ENCODE data around the gene ATP5MC2.
"Not testable (repeated sequence)": the region's sequence is repeated elsewhere in the genome, so short reads cannot be mapped to it uniquely, and the experiment has no call there.

ATP5MC2 gene

GRCh38 chr12:53688134-53688533 is 12.3 kb upstream of the ATP5MC2 start:
- DNase-seq = no peak

- no peak for DNase-seq
Observed at GRCh38 chr12:53686436-53686835, 10.6 kb upstream of the ATP5MC2 start.

GRCh38 chr12:53684654-53685220 is 8.9 kb upstream of the ATP5MC2 start:
- DNase-seq = no peak

DNA sequence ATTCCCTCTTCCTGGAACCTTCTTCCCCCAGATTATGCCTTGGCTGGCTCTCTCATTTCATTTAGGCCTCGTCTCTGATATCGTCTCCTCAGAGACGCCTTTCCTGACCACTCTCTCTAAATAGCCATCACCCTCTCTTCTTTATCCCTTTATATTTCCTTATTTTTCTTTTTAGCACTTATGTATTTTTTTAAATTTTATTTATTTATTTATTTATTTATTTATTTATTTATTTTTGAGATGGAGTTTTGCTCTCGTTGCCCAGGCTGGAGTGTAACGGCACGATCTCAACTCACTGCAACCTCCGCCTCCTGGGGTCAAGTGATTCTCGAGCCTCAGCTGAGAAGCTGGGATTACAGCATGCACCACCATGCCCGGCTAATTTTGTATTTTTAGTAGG is 8.1 kb upstream of the ATP5MC2 start:
- no peak for DNase-seq

GRCh38 chr12:53683494-53683893 is 7.6 kb upstream of the ATP5MC2 start:
- no peak for DNase-seq

DNA sequence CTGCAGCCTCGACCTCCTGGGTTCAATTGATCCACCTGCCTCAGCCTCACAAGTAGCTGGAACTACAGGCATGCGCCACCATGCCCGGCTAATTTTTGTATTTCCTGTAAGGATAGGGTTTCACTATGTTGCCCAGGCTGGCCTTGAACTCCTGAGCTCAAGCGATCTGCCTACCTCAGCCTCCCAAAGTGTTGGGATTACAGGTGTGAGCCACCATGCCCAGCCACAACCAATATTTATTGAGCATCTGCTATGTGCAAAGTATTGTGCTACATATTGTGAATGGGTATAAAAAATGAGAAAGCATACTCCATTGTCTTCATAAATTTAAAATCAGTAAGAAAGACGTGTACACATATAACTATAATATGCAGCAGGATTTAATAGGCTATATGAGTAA is 4.2 kb upstream of the ATP5MC2 start:
- DNase-seq = not testable (repeated sequence)

DNA sequence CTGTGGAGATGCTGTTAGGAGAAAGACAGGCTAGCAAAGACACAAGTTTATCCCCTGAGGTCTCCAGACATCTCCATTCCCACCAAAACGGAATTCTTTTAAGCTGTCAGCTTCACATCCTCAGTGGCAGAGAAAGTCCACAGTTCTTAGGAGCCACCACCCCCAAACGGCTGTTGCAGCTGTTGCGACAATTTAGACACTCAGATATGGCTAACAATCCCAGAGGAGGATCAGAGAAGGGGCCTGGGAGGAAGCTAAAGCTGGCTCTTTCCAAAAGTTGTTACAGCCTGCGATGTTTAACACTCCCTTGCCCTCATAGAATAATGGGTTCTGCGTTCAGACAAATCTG is 1.9 kb upstream of the ATP5MC2 start:
- DNase-seq = no peak

DNA sequence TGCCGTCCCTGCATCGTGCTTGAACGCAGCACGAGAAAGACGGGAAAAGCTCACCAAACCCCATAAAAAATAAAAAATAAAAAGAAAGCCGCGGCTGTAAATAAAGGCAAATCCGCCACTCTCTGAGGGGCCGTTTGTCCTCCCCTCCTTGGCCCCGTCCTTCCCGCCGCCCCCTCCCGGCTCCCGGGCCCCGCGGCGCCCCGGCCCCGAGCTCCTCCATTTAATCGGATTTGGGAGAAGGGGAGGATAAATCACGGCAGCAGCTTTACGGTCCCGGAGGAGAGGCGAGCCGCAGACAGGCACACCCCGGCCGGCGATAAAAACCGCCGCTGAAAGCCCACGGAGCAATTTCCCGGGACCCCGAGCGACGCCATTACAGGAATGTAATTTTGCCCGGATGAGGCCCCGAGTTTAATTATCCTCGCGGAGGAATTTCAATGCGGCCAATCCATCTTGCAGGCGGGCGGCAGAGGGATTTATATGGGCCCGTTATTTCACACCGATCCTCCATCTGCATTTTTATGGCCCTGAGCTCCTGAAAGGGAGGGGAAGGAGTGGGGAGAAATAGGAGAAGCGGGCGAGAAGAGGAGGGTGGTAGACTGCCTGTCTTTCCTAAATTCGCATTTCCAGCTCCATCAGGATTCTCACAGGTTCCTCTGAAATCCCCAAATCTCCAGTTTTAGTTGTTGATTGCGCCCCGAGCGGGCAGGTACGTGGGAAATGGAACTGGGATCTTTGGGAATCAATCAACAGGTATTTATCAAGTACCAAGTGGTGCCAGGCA is 1.3 kb upstream of the ATP5MC2 start:
- DNase-seq = no peak

DNA sequence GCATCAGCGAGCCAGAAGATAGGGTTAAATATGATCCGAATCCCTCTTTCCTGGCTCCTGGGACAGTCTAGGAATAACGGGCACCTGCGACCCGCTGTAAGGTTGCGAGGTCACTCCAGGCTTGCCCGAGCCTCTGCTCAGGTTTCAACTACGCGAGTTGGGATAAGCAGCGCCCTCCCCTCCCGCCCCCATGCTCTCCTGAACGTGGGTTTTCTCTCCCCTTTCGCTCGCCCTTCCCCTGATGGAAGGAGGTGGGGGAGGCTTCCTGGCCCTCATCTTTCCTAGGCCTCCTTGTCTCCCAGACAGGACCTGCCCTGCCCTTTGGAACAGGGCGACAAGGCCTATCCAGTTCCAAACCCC is 753 bp upstream of the ATP5MC2 start:
- no peak for DNase-seq

GRCh38 chr12:53674977-53675700 is 744 bp downstream of the ATP5MC2 start:
- no peak for DNase-seq

GRCh38 chr12:53670971-53671370 is 4.9 kb downstream of the ATP5MC2 start:
- DNase-seq = no peak

- no peak for DNase-seq
Observed at GRCh38 chr12:53670308-53670707, 5.6 kb downstream of the ATP5MC2 start.

DNA sequence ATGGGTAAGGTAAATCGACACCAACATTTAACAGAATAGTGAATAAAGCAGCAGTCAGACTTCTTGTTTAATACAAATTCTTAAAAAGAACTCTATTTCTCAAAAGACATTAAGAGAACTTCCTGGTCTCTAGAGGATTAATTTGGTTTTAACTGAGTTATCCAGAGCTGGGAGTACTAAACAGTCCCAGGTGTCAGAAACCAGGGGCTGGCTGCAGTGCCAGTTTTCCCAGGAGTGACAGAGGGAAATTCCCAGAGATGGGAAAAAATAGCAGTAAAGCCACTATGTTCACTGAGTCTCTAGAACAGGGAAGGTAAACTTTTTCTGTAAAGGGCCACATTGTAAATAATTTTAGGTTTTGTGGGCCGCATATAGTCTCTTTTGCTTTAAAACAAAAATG is 8.8 kb downstream of the ATP5MC2 start:
- no peak for DNase-seq

GRCh38 chr12:53664936-53665335 is 10.9 kb downstream of the ATP5MC2 start:
- DNase-seq = no peak

GRCh38 chr12:53664191-53664590 is 11.7 kb downstream of the ATP5MC2 start:
- DNase-seq = no peak

DNA sequence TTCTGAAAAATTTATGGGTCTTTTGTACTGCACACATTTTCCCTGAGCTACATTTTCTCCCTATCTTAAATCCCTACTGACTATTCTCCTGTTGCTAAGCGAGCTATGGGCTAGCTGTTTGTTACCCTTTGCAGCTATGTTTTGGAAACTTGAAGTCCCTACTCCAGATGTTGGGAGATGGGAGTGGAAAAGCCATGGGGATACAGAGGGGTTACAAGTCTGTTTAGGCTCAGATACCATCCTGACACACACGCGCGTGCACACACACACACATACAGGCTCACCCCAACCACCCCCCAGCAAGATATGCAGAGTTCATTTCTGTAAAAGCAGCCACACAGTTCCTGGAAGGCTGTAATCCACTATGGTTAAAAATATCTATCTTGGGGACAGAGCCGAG is 15.8 kb downstream of the ATP5MC2 start:
- peak; percentile 42 for DNase-seq

DNA sequence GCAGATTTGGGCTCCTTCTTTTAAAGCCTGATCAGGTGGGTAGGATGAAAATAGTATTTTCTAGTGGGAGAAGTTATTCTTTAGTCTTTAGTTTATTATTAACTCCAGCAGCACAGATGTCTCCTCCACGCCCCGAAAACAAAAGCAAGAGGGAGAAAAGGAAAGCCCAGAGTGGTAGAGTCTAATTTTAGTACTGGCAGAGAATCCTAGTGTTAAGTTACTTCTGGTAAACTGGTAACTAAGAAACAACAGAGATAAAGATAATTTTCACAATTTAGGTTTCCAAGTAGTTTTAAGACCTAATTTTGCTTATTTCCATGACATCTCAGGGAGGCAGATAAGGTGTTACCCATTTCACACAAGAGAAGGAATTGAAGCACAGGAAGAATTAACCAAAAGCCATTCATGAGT is 16.3 kb downstream of the ATP5MC2 start:
- DNase-seq = no peak

DNA sequence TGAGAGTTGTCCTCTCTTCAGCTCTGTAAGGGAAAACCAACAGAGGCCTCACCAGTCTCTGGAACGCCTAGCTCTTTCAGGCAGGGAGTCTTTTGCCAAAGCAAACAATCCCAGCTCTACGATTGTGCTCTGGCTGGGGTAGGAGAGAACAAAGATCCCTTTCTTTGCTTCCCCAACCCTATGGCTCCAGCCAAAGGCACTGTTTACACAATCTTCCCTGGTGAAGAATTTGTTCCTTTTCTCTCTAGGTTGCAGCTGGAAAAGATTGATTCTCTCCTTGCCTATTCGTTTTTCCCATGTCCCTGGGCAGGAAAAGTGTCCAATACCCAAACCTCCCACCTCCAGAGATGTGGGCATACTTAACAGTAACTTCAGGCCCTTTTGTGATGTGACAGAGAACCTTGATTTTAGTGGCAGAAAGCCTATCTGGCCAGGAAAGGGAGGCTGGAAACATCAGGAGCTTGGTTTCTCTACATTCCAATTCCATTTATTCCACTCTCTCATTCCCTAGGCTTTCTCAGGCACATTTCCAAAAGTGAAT is 16.8 kb downstream of the ATP5MC2 start:
- no peak for DNase-seq

DNA sequence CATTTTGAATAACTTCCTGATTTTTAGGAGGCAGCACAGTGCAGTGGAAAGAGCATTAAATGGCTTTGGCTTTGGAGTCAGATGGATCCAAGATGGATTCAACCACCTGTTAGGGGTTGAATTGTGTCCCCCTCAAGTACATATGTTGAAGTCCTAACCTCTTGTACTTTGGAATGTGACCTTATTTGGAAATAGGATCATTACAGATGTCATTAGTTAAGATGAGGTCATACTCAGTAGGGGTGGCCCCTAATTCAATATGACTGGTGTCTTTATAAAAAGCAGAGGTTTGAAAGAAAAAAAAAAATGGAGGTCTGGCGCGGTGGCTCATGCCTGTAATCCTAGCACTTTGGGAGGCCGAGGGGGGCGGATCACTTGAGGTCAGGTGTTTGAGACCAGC is 18.8 kb downstream of the ATP5MC2 start:
- no peak for DNase-seq

DNA sequence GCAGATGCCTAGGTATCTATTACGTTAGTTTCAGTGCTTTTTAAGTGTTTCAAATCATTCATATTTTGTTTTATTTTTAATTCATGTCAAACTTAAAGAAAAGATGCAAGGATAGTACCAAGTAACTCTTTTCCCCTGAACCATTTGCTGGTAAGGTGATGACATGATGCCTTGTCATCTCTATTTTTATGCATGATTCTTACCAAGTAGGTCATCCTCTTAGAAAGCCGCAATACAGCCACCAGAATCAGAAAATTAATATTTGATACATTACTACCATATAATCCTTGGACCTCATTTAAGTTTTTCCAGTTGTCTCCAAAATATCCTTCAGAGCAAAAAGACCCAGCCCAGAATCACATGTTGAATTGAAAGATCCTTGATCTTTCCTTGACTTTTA is 22.3 kb downstream of the ATP5MC2 start:
- no peak for DNase-seq

DNA sequence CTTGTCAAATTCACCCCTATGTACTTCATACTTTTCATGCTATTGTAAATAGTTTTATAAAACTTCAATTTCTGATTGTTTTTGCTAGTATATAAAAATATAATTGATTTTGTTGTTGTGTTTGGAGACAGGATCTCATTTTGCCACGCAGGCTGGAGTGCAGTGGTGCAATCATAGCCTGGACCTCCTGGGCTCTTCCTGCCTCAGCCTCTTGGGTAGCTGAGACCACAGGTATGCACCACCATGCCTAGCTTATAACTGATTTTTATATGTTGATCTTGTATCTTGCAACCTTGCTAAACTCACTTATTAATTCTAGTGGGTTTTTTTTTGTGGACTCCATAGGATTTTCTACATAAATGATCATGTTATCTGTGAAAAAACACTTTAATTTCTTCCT is 23.5 kb downstream of the ATP5MC2 start:
- DNase-seq = no peak

GRCh38 chr12:53651737-53652136 is 24.1 kb downstream of the ATP5MC2 start:
- no peak for DNase-seq

DNA sequence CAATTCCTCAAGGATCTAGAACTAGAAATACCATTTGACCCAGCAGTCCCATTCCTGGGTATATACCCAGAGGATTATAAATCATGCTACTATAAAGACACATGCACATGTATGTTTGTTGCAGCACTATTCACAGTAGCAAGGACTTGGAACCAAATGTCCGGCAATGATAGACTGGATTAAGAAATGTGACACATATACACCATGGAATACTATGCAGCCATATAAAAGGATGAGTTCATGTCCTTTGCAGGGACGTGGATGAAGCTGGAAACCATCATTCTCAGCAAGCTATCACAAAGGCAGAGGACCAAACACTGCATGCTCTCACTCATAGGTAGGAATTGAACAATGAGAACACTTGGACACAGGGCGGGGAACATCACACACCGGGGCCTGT is 29.6 kb downstream of the ATP5MC2 start:
- not testable (repeated sequence) for DNase-seq

DNA sequence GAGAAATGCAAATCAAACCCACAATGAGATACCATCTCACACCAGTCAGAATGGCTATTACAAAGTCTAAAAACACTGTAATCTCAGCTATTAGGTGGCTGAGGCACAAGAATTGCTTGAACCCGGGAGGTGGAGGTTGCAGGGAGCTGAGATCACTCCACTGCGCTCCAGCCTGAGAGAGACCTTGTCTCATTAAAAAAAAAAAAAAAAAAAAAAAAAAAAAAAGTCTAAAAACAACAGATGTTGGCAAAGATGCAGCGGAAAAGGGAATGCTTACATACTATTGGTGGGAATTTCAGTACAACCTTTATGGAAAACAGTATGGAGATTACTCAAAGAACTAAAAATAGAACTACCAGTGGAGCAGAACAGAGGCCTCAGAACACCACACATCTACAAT is 30.7 kb downstream of the ATP5MC2 start:
- no peak for DNase-seq

Measured in MV-4-11 (cell line).